EL (cell line): Measurements from ENCODE around the gene CSF1.

Source experiments
- DNase-seq: peaks from one replicate; pipeline ENCODE4 v3.0.0-alpha.2; 2016

CSF1 gene

DNA sequence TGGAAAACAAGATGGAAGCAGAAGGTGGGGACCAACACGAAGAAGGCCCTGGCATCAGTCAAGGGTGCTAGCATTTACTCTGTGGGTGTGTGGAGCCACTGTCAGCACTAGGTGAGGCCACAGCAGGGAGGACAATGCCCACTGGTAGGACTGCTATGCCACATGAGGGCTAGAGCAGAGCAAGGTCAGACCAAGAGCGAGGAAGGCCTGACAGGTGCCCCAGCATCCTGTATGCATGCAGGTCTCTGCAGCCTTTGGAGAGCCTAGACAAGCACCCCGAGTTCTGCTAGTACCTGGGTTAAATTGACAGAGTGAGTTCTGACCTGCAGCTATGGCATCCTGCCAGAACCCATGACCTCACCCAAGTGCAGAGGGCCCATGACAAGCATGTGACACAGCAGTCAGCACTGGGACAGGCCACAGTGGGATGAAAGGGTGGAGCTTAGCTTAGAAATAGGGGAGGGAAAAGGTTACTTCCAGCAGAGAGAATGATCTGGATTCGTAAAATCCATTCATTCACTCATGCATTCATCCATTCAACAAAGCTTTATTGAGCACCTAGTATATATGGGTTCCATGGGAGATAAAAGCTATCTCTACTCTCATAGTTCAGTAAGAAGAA is 9.0 kb upstream of the CSF1 start:
- DNase-seq, result no peak

- DNase-seq, result no peak
Measured at GRCh38 chr1:109902204-109902985, 8.3 kb upstream of the CSF1 start.

GRCh38 chr1:109903376-109903930 is 7.2 kb upstream of the CSF1 start:
- no peak for DNase-seq

- no peak for DNase-seq
Measured at GRCh38 chr1:109904105-109904817, 6.4 kb upstream of the CSF1 start.

- no peak for DNase-seq
Measured at GRCh38 chr1:109905491-109905890, 5.2 kb upstream of the CSF1 start.

GRCh38 chr1:109906160-109906838 is 4.3 kb upstream of the CSF1 start:
- DNase-seq, result no peak

- DNase-seq, result no peak
Measured at GRCh38 chr1:109906839-109907180, 3.8 kb upstream of the CSF1 start.

- DNase-seq, result no peak
Measured at GRCh38 chr1:109907190-109907774, 3.4 kb upstream of the CSF1 start.

- DNase-seq, result no peak
Measured at GRCh38 chr1:109908836-109909235, 1.8 kb upstream of the CSF1 start.

DNA sequence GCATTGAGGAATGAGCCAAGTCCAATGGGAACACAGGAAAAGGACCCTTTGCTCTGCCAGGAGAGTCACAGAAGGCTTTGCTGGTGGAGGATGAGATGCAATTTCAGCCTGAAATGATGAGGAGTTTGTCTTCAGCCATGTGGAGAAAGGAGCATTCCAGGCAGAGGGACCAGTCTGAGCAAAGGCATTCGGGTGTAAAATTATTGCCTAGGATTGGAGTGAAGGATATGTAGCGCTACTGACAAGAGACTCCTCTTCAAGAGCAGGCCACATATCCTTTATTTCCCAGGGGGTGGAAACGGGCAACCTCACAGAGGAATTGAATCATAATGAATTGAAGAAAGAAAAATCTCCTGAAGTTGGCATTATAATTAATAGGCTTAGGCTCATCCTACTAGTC is 1.1 kb upstream of the CSF1 start:
- no peak for DNase-seq

DNA sequence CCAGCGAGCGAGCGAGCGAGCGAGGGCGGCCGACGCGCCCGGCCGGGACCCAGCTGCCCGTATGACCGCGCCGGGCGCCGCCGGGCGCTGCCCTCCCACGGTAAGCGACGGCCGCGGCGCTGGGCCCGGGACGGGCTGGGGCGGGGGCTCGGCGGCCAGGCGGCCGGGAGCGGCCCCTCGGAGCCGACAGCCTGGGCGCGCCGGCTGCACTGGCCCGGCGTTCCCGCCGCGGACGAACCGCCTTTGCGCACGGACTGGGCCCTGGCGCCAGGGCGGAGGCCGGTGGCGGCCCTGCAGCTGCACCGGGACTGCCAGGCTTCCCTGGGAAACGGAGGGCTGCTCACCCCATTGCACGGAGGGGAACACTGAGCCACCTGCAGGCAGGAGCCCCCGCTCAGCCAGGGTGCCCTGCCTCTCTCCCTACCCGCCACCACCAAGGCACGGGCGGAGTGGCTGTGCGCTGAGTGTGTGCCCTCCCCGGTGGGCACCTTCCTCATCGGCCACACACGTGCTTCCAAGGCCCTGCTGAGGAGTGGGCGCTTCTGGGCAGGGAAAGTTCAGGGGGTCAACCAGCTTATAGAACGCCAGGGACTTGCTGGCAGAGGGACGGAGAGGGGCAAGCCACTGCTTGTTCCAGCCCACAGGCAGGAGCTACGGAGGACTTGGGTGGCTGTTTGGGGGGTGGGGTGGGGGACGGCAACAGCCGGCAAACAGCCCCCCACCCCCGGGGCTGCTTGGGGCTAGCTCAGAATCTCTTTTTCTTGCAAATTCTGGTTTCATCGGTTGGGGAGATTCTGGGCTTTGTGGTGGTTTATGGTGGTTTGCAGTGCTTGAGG is 532 bp downstream of the CSF1 start:
- DNase-seq, result no peak

DNA sequence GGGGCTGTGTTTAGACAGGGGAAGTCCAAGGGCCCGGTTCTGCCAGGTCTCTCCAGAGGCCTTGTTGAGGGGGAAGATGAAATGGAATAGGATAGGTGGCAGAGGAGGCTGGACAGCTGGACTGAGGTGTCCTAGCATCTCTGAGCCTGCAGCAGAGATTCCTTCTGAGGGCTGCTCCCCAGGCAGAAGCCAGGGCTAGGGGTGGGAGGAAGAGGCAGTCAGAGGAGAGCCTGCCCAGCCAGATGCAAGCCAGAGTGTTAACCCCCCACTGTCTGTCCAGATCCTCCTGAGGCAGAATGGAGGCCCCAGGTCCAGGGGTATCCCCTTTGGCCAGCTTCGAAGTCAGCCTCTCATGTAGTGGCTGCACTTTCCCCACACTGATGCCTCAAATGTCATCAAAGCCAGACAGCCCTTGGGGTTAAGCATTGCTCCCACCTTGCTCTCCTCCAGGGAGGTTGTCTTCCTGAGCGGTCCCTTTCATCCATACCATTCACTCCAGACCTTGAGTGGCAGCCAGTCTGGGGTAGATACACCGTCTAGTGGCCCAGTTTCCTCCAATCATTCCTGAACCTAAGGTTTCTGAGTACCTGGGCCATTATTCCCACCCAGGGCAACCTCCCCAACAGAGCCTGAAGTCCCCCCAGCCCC is 1.7 kb downstream of the CSF1 start:
- DNase-seq, result peak; percentile 26

DNA sequence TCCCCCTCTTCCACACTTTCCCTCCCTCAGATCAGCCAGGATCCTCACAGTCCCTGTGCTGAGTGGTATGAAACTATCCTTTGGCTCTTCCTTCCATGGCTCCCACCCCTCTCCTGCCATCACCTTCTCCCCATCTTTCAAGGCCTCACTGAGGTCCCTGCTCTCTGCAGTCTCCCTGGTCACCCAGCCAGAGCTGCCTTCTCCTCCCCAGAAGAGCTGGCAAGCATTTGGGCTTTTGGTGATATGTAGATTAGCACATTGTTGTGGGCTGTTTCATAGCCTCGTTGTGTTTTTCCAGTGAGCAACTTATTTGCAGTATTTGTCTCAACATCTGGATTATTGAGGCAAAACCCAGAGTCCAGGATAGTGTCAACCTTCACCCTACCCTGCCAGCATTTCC is 2.2 kb downstream of the CSF1 start:
- peak; percentile 42 for DNase-seq

DNA sequence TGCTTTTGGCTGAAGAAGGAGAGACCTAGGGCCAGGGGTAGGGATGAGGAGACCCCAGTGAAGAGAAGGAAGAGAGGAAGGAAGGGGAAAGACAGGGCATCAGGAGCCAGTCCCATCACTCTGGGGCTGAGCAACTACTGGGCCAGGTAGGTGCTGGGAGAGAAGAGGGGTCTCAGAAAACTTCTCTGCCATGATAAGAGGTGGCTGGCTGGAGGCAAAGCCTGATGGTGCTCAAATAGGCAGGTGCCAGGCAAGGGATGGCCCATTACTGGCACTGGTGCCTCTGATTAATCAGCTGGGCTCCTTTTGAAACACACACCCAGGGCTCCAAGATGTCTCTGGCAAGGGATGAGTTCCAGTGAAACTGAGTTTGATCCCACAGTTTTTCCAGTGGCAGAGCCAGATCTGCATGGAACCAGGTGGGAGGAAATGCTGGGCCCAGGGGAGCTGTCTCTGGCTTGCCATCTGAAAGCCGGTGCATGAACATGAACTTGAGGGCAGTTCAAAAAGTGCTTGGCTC is 2.8 kb downstream of the CSF1 start:
- DNase-seq, result no peak

GRCh38 chr1:109914587-109915240 is 4.1 kb downstream of the CSF1 start:
- peak; percentile 56 for DNase-seq

GRCh38 chr1:109917051-109917767 is 6.6 kb downstream of the CSF1 start:
- DNase-seq, result no peak

- DNase-seq, result no peak
Measured at GRCh38 chr1:109917768-109918606, 7.3 kb downstream of the CSF1 start.

DNA sequence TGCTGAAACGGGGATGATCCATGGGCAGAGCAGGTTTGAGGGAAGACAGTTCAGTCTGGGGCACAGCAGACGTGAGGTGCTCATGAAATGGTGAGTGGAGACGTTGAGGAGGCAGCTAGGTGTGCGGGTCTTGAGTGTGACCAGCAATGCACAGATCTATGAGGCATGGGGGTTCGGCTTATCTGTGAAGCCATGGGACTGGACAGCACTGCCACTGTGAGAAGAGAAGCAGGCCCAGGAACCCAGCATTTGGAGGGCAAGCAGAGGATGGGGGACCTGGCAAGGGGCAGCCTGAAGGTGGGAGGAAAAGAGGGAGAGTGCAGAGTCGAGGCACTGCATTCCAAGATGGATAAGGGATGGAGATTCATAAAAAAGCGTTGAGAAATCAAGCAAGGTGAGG is 8.0 kb downstream of the CSF1 start:
- no peak for DNase-seq

GRCh38 chr1:109919303-109919702 is 8.7 kb downstream of the CSF1 start:
- DNase-seq, result no peak
